Mesendoderm (in vitro differentiated cells): ENCODE results near the gene MOSPD3.

Experiments used
- DNase-seq: peaks from one replicate; pipeline ENCODE4 v3.0.0; 2013
- H2AK5ac ChIP-seq: 2 replicates; pipeline ENCODE4 v1.6.1; 2013; ENCODE audit warnings: low read length, inconsistent platforms
- H2BK120ac ChIP-seq: 2 replicates; pipeline ENCODE4 v1.6.1; 2013; ENCODE audit warnings: low read depth, mild to moderate bottlenecking, low read length, moderate library complexity, mixed read lengths
- H2BK15ac ChIP-seq: replicated peaks from 2 replicates; pipeline ENCODE4 v1.6.1; 2013; ENCODE audit warnings: low read depth, mild to moderate bottlenecking, moderate library complexity
- H2BK5ac ChIP-seq: 2 replicates; pipeline ENCODE4 v1.6.1; 2013; ENCODE audit warnings: low read length, inconsistent platforms
- H3K18ac ChIP-seq: 2 replicates; pipeline ENCODE4 v1.6.1; 2013; ENCODE audit warnings: mild to moderate bottlenecking, low read length, mixed read lengths
- H3K23ac ChIP-seq: one replicate; pipeline ENCODE4 v1.6.1; 2013; ENCODE audit warnings: low read length
- H3K27ac ChIP-seq: 2 replicates; pipeline ENCODE4 v1.5.1; 2013; ENCODE audit warnings: low read depth, mild to moderate bottlenecking, inconsistent platforms, low read length, moderate library complexity
- H3K27me3 ChIP-seq: 2 replicates; pipeline ENCODE4 v1.6.1; 2013; ENCODE audit warnings: low read length, control low read depth, mild to moderate bottlenecking, inconsistent platforms; ENCODE audit not compliant: insufficient read depth, poor library complexity
- H3K36me3 ChIP-seq: 2 replicates; pipeline ENCODE4 v1.6.1; 2013; ENCODE audit warnings: low read length, inconsistent platforms; ENCODE audit not compliant: control insufficient read depth, insufficient read depth
- H3K4ac ChIP-seq: one replicate; pipeline ENCODE4 v1.6.1; 2013; ENCODE audit warnings: low read depth, mild to moderate bottlenecking, low read length, moderate library complexity
- H3K4me1 ChIP-seq: 2 replicates; pipeline ENCODE4 v1.6.1; 2013; ENCODE audit warnings: low read depth, low read length, inconsistent platforms; ENCODE audit not compliant: control insufficient read depth
- H3K4me2 ChIP-seq: 2 replicates; pipeline ENCODE4 v1.6.1; 2013; ENCODE audit warnings: low read length
- H3K4me3 ChIP-seq: 2 replicates; pipeline ENCODE4 v1.5.1; 2013; ENCODE audit warnings: mild to moderate bottlenecking, low read length
- H3K56ac ChIP-seq: one replicate; pipeline ENCODE4 v1.6.1; 2013; ENCODE audit warnings: low read length
- H3K79me1 ChIP-seq: 2 replicates; pipeline ENCODE4 v1.6.1; 2013; ENCODE audit warnings: low read length, inconsistent platforms
- H3K79me2 ChIP-seq: 2 replicates; pipeline ENCODE4 v1.6.1; 2013; ENCODE audit warnings: mild to moderate bottlenecking, low read length; ENCODE audit not compliant: control insufficient read depth, insufficient read depth
- H3K9ac ChIP-seq: 2 replicates; pipeline ENCODE4 v1.6.1; 2013; ENCODE audit warnings: low read length, inconsistent platforms
- H4K5ac ChIP-seq: one replicate; pipeline ENCODE4 v1.6.1; 2013; ENCODE audit warnings: low read length
- H4K8ac ChIP-seq: one replicate; pipeline ENCODE4 v1.6.1; 2013; ENCODE audit warnings: low read depth, mild to moderate bottlenecking, control low read depth, low read length, moderate library complexity
- WGBS: extraction: QIAGEN DNeasy Blood & Tissue Kit; methylation state at CpG from one replicate; pipeline ENCODE4 v1.1.7; 2013; ENCODE audit warnings: low lambda C conversion rate, missing lambda C conversion rate; ENCODE audit not compliant: insufficient coverage; ENCODE audit errors: extremely low coverage; 5-methylcytosine and 5-hydroxymethylcytosine counted together

The MOSPD3 gene

GRCh38 chr7:100640517-100641440 is 28.4 kb downstream of the MOSPD3 start:
- H4K5ac ChIP-seq: no peak overlapping the region
- no CpG with 5 or more reads among the region's 24 CpGs for WGBS
- H3K4me3 ChIP-seq: no peak overlapping the region
- no peak overlapping the region for H3K9ac ChIP-seq
- H4K8ac ChIP-seq: no peak overlapping the region
- H2BK15ac ChIP-seq: no peak overlapping the region
- no peak for DNase-seq
- H3K56ac ChIP-seq: no peak overlapping the region
- H3K27ac ChIP-seq: no peak overlapping the region
- no peak overlapping the region for H2BK120ac ChIP-seq
- no peaks in the 10 kb centered on the region for H3K4me1 ChIP-seq
- H3K79me2 ChIP-seq: no peaks in the 10 kb centered on the region
- H3K18ac ChIP-seq: no peak overlapping the region
- H3K27me3 ChIP-seq: no peaks in the 10 kb centered on the region
- H3K4me2 ChIP-seq: no peak overlapping the region
- H2AK5ac ChIP-seq: no peak overlapping the region
- no peaks in the 10 kb centered on the region for H3K79me1 ChIP-seq
- H2BK5ac ChIP-seq: no peak overlapping the region
- no peaks in the 10 kb centered on the region for H3K36me3 ChIP-seq
- H3K23ac ChIP-seq: peak overlapping the region; percentile 29
- no peak overlapping the region for H3K4ac ChIP-seq

GRCh38 chr7:100641463-100641859 is 29.1 kb downstream of the MOSPD3 start, which contains the start of gene TFR2:
Gene TFR2 (minus strand): TSS chr7:100641552. CDS start chr7:100641509, 43 bp downstream.
- no peaks in the 10 kb centered on the region for H3K4me1 ChIP-seq
- H4K5ac ChIP-seq: no peak within 1 kb of the TSS
- no peaks in the 10 kb centered on the region for H3K36me3 ChIP-seq
- H3K9ac ChIP-seq: no peak within 1 kb of the TSS
- peak within 1 kb of the TSS; percentile 29 for H3K23ac ChIP-seq
- DNase-seq: no peak
- no CpG with 5 or more reads among the region's 10 CpGs for WGBS
- no peak within 1 kb of the TSS for H2BK120ac ChIP-seq
- H3K79me2 ChIP-seq: no peaks in the 10 kb centered on the region
- H4K8ac ChIP-seq: no peak within 1 kb of the TSS
- H3K4ac ChIP-seq: no peak within 1 kb of the TSS
- no peak within 1 kb of the TSS for H2BK5ac ChIP-seq
- no peak within 1 kb of the TSS for H3K4me3 ChIP-seq
- H3K27ac ChIP-seq: no peak within 1 kb of the TSS
- no peaks in the 10 kb centered on the region for H3K27me3 ChIP-seq
- H3K18ac ChIP-seq: no peak within 1 kb of the TSS
- no peak within 1 kb of the TSS for H2BK15ac ChIP-seq
- H3K4me2 ChIP-seq: no peak within 1 kb of the TSS
- no peaks in the 10 kb centered on the region for H3K79me1 ChIP-seq
- no peak within 1 kb of the TSS for H3K56ac ChIP-seq
- no peak within 1 kb of the TSS for H2AK5ac ChIP-seq

- Histone ChIP-seq H3K27ac (no peak overlapping the region), H3K27me3 (no peaks in the 10 kb centered on the region), H2BK15ac (no peak overlapping the region), H3K23ac (no peak overlapping the region), H3K36me3 (no peaks in the 10 kb centered on the region), H4K8ac (no peak overlapping the region), H3K18ac (no peak overlapping the region), H4K5ac (no peak overlapping the region), H3K4me1 (no peaks in the 10 kb centered on the region), H3K79me1 (no peaks in the 10 kb centered on the region), H3K9ac (no peak overlapping the region), H2BK120ac (no peak overlapping the region), H2AK5ac (no peak overlapping the region), H3K4me3 (no peak overlapping the region), H2BK5ac (no peak overlapping the region), H3K4me2 (no peak overlapping the region), H3K4ac (no peak overlapping the region), H3K56ac (no peak overlapping the region), H3K79me2 (no peaks in the 10 kb centered on the region)
- no CpG with 5 or more reads among the region's 10 CpGs for whole genome bisulfite sequencing
- no peak for DNase-seq
Observed at GRCh38 chr7:100641860-100642533, 29.7 kb downstream of the MOSPD3 start.

GRCh38 chr7:100642534-100642907 is 30.2 kb downstream of the MOSPD3 start:
- Histone ChIP-seq H3K9ac (no peak overlapping the region), H3K18ac (no peak overlapping the region), H4K5ac (no peak overlapping the region), H3K79me1 (no peaks in the 10 kb centered on the region), H3K56ac (no peak overlapping the region), H2BK120ac (no peak overlapping the region), H3K4me2 (no peak overlapping the region), H3K79me2 (no peaks in the 10 kb centered on the region), H2BK15ac (no peak overlapping the region), H3K4me3 (no peak overlapping the region), H3K27ac (no peak overlapping the region), H4K8ac (no peak overlapping the region), H2AK5ac (no peak overlapping the region), H3K4me1 (no peaks in the 10 kb centered on the region), H2BK5ac (no peak overlapping the region), H3K27me3 (no peaks in the 10 kb centered on the region), H3K4ac (no peak overlapping the region), H3K36me3 (no peaks in the 10 kb centered on the region), H3K23ac (no peak overlapping the region)
- DNase-seq: no peak
- no CpG with 5 or more reads among the region's 11 CpGs for WGBS

GRCh38 chr7:100649826-100650565 is 37.7 kb downstream of the MOSPD3 start:
- Histone ChIP-seq H3K4me1 (no peaks in the 10 kb centered on the region), H2BK15ac (no peak overlapping the region), H3K4me2 (no peak overlapping the region), H3K4ac (no peak overlapping the region), H3K23ac (no peak overlapping the region), H2AK5ac (no peak overlapping the region), H3K4me3 (no peak overlapping the region), H3K27me3 (no peaks in the 10 kb centered on the region), H3K56ac (no peak overlapping the region), H3K18ac (no peak overlapping the region), H4K5ac (no peak overlapping the region), H3K9ac (no peak overlapping the region), H3K79me2 (no peaks in the 10 kb centered on the region), H3K27ac (no peak overlapping the region), H2BK120ac (no peak overlapping the region), H4K8ac (no peak overlapping the region), H3K79me1 (no peaks in the 10 kb centered on the region), H2BK5ac (no peak overlapping the region), H3K36me3 (no peaks in the 10 kb centered on the region)
- DNase-seq: no peak
- 100% methylated on average over 4 of the region's 15 CpGs for WGBS
